Fibroblast of the aortic adventitia (primary cell): ENCODE data around the gene KCNQ5. TPM values are rescaled to one million over a fixed set of nuclear protein-coding genes. Genes with fewer than 3 reads are reported as not detected.
"Not testable (repeated sequence)": the region's sequence is repeated elsewhere in the genome, so short reads cannot be mapped to it uniquely, and the experiment has no call there.

ENCODE experiments used
- DNase-seq: peaks from one replicate; pipeline ENCODE4 v3.0.0-alpha.2; 2010; ENCODE audit warnings: low read depth
- H3K4me3 ChIP-seq: 2 replicates; pipeline ENCODE4 v1.5.1; 2011; ENCODE audit warnings: low read depth, mild to moderate bottlenecking, control low read depth, low read length, moderate library complexity
- CTCF ChIP-seq: IDR thresholded peaks from 2 replicates; pipeline ENCODE4 v1.5.1; 2011; ENCODE audit warnings: mild to moderate bottlenecking, low read length, control low read depth, inconsistent platforms; ENCODE audit not compliant: insufficient read depth
- total RNA-seq: library from RNA; depleted of rRNA; stranded (reverse); fragments of >200 nt; gene quantifications from 2 replicates; pipeline ENCODE4 v1.2.3, GENCODE V29; 2012; ENCODE audit warnings: low replicate concordance

KCNQ5 gene
- total RNA-seq, 1 donor: 9.4 TPM

- no peak overlapping the region for H3K4me3 ChIP-seq
- no peak for DNase-seq
- TF ChIP-seq CTCF: no peak
These were observed 560.2 kb downstream of the KCNQ5 start for GRCh38 chr6:73182021-73182607.

GRCh38 chr6:73193302-73193701 lies 571.4 kb downstream of the KCNQ5 start:
- DNase-seq, H3K4me3 ChIP-seq: not testable (repeated sequence)

- H3K4me3 ChIP-seq: no peak overlapping the region
- no peak for TF ChIP-seq CTCF
- DNase-seq: no peak
These were observed 572.9 kb downstream of the KCNQ5 start for GRCh38 chr6:73194744-73195143.

GRCh38 chr6:73200247-73200646 lies 578.4 kb downstream of the KCNQ5 start:
- TF ChIP-seq CTCF: no peak
- no peak overlapping the region for H3K4me3 ChIP-seq
- DNase-seq: no peak

GRCh38 chr6:73200735-73201134 lies 578.9 kb downstream of the KCNQ5 start:
- no peak for TF ChIP-seq CTCF
- DNase-seq: no peak
- H3K4me3 ChIP-seq: no peak overlapping the region

GRCh38 chr6:73203098-73203497 lies 581.2 kb downstream of the KCNQ5 start:
- TF ChIP-seq CTCF: no peak
- H3K4me3 ChIP-seq: no peak overlapping the region
- no peak for DNase-seq

GRCh38 chr6:73204252-73204651 lies 582.4 kb downstream of the KCNQ5 start:
- no peak for DNase-seq
- TF ChIP-seq CTCF: no peak

More at GRCh38 chr6:73204252-73204651, 582.4 kb downstream of the KCNQ5 start:
- no peak overlapping the region for H3K4me3 ChIP-seq
